Measurements from ENCODE around the gene FOXE1. TPM values are rescaled to one million over a fixed set of nuclear protein-coding genes. Genes with fewer than 3 reads are reported as not detected.

FOXE1 gene
- total and polyA plus RNA-seq, 2 of the 4 experiments (the other 2 are of a cell fraction): under 0.01 to 0.22 TPM

DNA sequence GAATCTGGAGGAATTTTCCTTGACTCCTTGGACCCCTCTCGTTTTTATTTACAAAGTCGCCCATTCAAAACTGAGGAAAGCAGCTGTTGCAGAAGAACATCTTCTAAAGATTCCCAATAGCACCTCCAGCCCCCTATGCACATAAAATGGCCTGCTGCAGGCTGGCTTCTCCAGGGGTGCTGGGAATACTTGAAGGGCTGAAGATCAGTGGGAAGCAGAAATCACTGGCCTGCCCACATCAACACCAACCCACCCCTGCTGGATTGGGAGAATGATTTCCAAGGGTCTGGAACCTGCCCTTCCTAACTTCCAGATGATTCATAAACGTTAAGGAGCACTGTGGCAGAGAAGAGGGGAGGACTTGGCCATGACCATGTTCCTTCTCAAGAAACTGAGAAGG is 3.0 kb upstream of the FOXE1 start:
- no peak overlapping the region for H2BK5ac ChIP-seq (ENCODE audit: low read depth, low read length, poor library complexity, severe bottlenecking)
- H3K14ac ChIP-seq (replicated peaks; ENCODE audit: low read depth, low read length): no peak overlapping the region
- H3K36me3 ChIP-seq (ENCODE audit: control insufficient read depth, insufficient read depth, low read length): no peaks in the 10 kb centered on the region; the same call in 1 of the 2 replicates
- TF ChIP-seq MAZ (IDR thresholded peaks at IDR 0.05; ENCODE audit: borderline replicate concordance, low read depth, low read length) (no peak), POLR2A (IDR thresholded peaks at IDR 0.05; ENCODE audit: low read depth, low read length) (no peak), CHD1 (IDR thresholded peaks at IDR 0.05; ENCODE audit: low read depth, low read length) (no peak), MAFK (IDR thresholded peaks at IDR 0.05; ENCODE audit: low read depth, low read length) (no peak), NFE2L2 (IDR thresholded peaks at IDR 0.05; ENCODE audit: low read depth, low read length) (no peak), MXI1 (IDR thresholded peaks at IDR 0.05; ENCODE audit: borderline replicate concordance, low read depth, low read length) (no peak), SMC3 (IDR thresholded peaks at IDR 0.05; ENCODE audit: low read depth, low read length) (no peak), RCOR1 (IDR thresholded peaks at IDR 0.05; ENCODE audit: insufficient replicate concordance, low read length) (no peak), RAD21 (IDR thresholded peaks at IDR 0.05; ENCODE audit: low read length) (no peak), RFX5 (IDR thresholded peaks at IDR 0.05; ENCODE audit: low read depth, low read length) (no peak), BHLHE40 (IDR thresholded peaks at IDR 0.05; ENCODE audit: low read depth, low read length) (no peak), CEBPB (IDR thresholded peaks at IDR 0.05; ENCODE audit: low read depth, low read length) (no peak), FOS (IDR thresholded peaks at IDR 0.05; ENCODE audit: low read depth, low read length) (no peak)
- TF ChIP-seq, protein P1, sequence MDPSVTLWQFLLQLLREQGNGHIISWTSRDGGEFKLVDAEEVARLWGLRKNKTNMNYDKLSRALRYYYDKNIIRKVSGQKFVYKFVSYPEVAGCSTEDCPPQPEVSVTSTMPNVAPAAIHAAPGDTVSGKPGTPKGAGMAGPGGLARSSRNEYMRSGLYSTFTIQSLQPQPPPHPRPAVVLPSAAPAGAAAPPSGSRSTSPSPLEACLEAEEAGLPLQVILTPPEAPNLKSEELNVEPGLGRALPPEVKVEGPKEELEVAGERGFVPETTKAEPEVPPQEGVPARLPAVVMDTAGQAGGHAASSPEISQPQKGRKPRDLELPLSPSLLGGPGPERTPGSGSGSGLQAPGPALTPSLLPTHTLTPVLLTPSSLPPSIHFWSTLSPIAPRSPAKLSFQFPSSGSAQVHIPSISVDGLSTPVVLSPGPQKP (IDR thresholded peaks at IDR 0.05; ENCODE audit: borderline replicate concordance, low read depth, low read length): no peak
- TF ChIP-seq, protein P2, sequence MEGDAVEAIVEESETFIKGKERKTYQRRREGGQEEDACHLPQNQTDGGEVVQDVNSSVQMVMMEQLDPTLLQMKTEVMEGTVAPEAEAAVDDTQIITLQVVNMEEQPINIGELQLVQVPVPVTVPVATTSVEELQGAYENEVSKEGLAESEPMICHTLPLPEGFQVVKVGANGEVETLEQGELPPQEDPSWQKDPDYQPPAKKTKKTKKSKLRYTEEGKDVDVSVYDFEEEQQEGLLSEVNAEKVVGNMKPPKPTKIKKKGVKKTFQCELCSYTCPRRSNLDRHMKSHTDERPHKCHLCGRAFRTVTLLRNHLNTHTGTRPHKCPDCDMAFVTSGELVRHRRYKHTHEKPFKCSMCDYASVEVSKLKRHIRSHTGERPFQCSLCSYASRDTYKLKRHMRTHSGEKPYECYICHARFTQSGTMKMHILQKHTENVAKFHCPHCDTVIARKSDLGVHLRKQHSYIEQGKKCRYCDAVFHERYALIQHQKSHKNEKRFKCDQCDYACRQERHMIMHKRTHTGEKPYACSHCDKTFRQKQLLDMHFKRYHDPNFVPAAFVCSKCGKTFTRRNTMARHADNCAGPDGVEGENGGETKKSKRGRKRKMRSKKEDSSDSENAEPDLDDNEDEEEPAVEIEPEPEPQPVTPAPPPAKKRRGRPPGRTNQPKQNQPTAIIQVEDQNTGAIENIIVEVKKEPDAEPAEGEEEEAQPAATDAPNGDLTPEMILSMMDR (conservative IDR thresholded peaks at IDR 0.05; ENCODE audit: low read depth, low read length): no peak
- TF ChIP-seq, protein P3, sequence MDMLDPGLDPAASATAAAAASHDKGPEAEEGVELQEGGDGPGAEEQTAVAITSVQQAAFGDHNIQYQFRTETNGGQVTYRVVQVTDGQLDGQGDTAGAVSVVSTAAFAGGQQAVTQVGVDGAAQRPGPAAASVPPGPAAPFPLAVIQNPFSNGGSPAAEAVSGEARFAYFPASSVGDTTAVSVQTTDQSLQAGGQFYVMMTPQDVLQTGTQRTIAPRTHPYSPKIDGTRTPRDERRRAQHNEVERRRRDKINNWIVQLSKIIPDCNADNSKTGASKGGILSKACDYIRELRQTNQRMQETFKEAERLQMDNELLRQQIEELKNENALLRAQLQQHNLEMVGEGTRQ (IDR thresholded peaks at IDR 0.05; ENCODE audit: low read depth, low read length): no peak
- H2BK120ac ChIP-seq (ENCODE audit: low read depth, low read length): no peak overlapping the region
- H3K23ac ChIP-seq (ENCODE audit: low read depth, low read length): no peak overlapping the region
- H3K9me3 ChIP-seq (ENCODE audit: control insufficient read depth, insufficient read depth, low read length): peaks cover 26% of the 10 kb centered on the region
- dilution Hi-C loops (cut with HindIII; ENCODE audit: low sequenced_read_pairs, unreplicated experiment): no loop called here
- no peak overlapping the region for H3K4ac ChIP-seq (ENCODE audit: low read depth, low read length)
- no peak overlapping the region for H4K91ac ChIP-seq (ENCODE audit: insufficient read depth, low read depth, low read length)
- H2BK20ac ChIP-seq (ENCODE audit: low read depth, low read length): no peak overlapping the region
- no peak overlapping the region for H3K27ac ChIP-seq (ENCODE audit: insufficient read depth, low read length)
- H2AFZ ChIP-seq (replicated peaks; ENCODE audit: low read length, poor library complexity): no peak overlapping the region
- H3K4me1 ChIP-seq (ENCODE audit: control insufficient read depth, insufficient read depth, low read length): peaks cover 4% of the 10 kb centered on the region; the same call in 1 of the 2 replicates
- H3K4me3 ChIP-seq (ENCODE audit: insufficient read depth, low read depth, low read length): no peak overlapping the region
- no peaks in the 10 kb centered on the region; the same call in 1 of the 2 replicates for H3K9me1 ChIP-seq (ENCODE audit: insufficient read depth, low read length)
- POLR2A ChIA-PET (ENCODE audit: unreplicated experiment): no interaction called here
- ATAC-seq (ENCODE audit: low read depth) (no peak), DNase-seq (no peak)
- no TSS peak for BruUV-seq (replicated peaks)
- H3K9ac ChIP-seq (ENCODE audit: low read depth, low read length): no peak overlapping the region
- no peak overlapping the region for H2AK5ac ChIP-seq (ENCODE audit: low read depth, low read length)
- H3K79me1 ChIP-seq (ENCODE audit: low read depth in 1 of 2, low read length in 2 of 2): no peaks in the 10 kb centered on the region
- H3K4me2 ChIP-seq (ENCODE audit: low read depth, low read length): no peak overlapping the region
- no peak overlapping the region for H3K56ac ChIP-seq (ENCODE audit: extremely low read depth, insufficient read depth, low read length)
- CTCF ChIA-PET: no interaction called here
- no peak overlapping the region for H2BK15ac ChIP-seq (ENCODE audit: low read depth, low read length)
- H2AK9ac ChIP-seq (replicated peaks; ENCODE audit: low read depth, low read length, poor library complexity): no peak overlapping the region
- H3K18ac ChIP-seq (ENCODE audit: low read depth, low read length): no peak overlapping the region
- H4K8ac ChIP-seq (ENCODE audit: low read depth in 2 of 2, low read length in 2 of 2): no peak overlapping the region
- H4K20me1 ChIP-seq (ENCODE audit: insufficient read depth, low read length): peaks cover 3% of the 10 kb centered on the region; the same call in 1 of the 2 replicates
- intact Hi-C loops (cut with micrococcal nuclease): no loop called here
- peaks cover 94% of the 10 kb centered on the region for H3K27me3 ChIP-seq (ENCODE audit: control insufficient read depth, insufficient read depth, low read length)
- no CpG with 5 or more reads among the region's 3 CpGs for WGBS, 2 experiments (ENCODE audit: extremely low coverage in 2 of 2, insufficient read length in 1 of 2)
- in situ Hi-C loops (cut with MboI; ENCODE audit: low sequenced_read_pairs): no loop called here
- H4K5ac ChIP-seq (ENCODE audit: low read depth, low read length): no peak overlapping the region
